ENCODE results near the gene PFKM.

DNA sequence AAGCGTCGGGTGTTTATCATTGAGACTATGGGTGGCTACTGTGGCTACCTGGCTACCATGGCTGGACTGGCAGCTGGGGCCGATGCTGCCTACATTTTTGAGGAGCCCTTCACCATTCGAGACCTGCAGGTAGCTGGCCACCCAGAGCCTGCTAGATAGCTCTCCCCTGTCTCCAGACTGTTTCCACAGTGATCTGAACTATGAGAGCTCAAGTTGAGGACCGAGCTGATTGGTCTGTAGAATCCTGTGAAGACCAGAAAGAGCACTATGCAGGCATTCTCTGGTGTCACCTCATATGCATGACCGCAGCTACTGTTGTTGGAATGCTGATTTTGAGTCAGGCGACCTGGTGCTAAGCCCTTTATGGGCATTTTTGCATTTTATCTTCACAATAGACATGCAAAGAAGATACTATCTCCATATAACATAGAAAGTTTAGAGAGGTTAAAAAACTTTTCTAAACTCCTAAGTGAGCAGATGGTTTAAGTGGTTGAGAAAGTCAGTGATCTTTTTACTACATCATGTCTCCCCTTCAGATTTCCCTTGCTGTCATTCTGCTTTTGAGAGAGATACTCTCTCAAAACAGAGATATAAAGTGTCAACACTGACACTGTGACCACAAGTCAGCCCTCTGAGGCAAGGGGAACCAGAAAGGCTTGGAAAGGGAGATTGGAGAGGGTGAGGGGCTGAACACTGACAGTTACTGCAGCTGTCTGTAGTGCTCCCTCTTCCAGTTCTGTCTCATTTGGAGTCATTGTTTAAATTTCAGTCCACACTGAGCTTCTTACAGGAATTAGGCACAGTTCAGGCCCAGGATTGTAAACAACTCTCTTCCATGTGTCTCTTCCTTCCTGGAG is 23.9 kb downstream of the PFKM start:
- TF ChIP-seq POLR2A (IDR thresholded peaks at IDR 0.05; ENCODE audit: low read length) = no peak
- no peak for TF ChIP-seq GATA1 (IDR thresholded peaks at IDR 0.05; ENCODE audit: low read depth, low read length)

Data from erythroblast (primary cell).